HCT116 (cell line): Measurements from ENCODE around the gene CTIF. TPM values are rescaled to one million over a fixed set of nuclear protein-coding genes. Genes with fewer than 3 reads are reported as not detected.

ENCODE experiments used
- ATAC-seq: fragments of 200-7000 bp; cut with Tn5 transposase; 2 replicates; pipeline ENCODE4 v1.9.1; 2020; ENCODE audit warnings: mild to moderate bottlenecking, moderate library complexity
- BruUV-seq: library from RNA; stranded (reverse); fragments of 400-500 nt; replicated peaks from 2 replicates; lab custom pipeline; 2021; lab: Mats Ljungman, UMichigan
- CTCF ChIA-PET: fragments of 300-600 bp; sonication (Branson Sonifier 250); formaldehyde crosslinking; loops from one replicate; lab custom pipeline; 2021; ENCODE audit warnings: antibody characterized with exemption; lab: Charles Lee
- POLR2A ChIA-PET: fragments of 300-600, 350-600 bp; sonication (Branson Sonifier 250); formaldehyde crosslinking; loops from one replicate; lab custom pipeline; 2021; ENCODE audit warnings: antibody characterized with exemption; lab: Charles Lee
- RAD21 ChIA-PET, 2 experiments: fragments of 300-600 bp; sonication (Branson Sonifier 250); formaldehyde crosslinking; loops; one replicate each; lab custom pipeline; 2023; ENCODE audit warnings: low total read pairs in 2 of 2; ENCODE audit not compliant: uncharacterized antibody in 2 of 2, unreplicated experiment in 2 of 2, low non-redundant PET in 1 of 2; lab: Charles Lee
- DNase-seq: peaks from one replicate; pipeline ENCODE4 v3.0.0-alpha.2; 2010; ENCODE audit warnings: low read depth, low spot score
- H2AFZ ChIP-seq: fragments of 200-600 bp; shearing (Covaris generic), sonication (generic); 2 replicates; pipeline ENCODE4 v1.6.1; 2017; ENCODE audit warnings: low read depth, mixed run types, mixed read lengths, antibody characterized with exemption, low read length; ENCODE audit not compliant: poor library complexity, severe bottlenecking
- H3K27ac ChIP-seq: 2 replicates; pipeline ENCODE4 v1.5.1; 2012; ENCODE audit warnings: low read depth, low read length
- H3K27me3 ChIP-seq: fragments of 200-600 bp; sonication (generic); 2 replicates; pipeline ENCODE4 v1.6.1; 2016; ENCODE audit warnings: mixed run types, low read length, mixed read lengths; ENCODE audit not compliant: insufficient read depth
- H3K36me3 ChIP-seq, 2 experiments: fragments of 200-500 bp in 1 of 2; fragments of 200-600 bp in 1 of 2; sonication (Bioruptor generic) in 1 of 2; sonication (generic) in 1 of 2; 2 replicates each; pipeline versions ENCODE4 v1.5.1 to v1.6.1; 2014 to 2016; ENCODE audit warnings: low read length in 2 of 2, inconsistent platforms in 1 of 2, mixed read lengths in 1 of 2, mixed run types in 1 of 2; ENCODE audit not compliant: insufficient read depth in 2 of 2, control insufficient read depth in 1 of 2
- H3K4me1 ChIP-seq, 2 experiments: fragments of 200-600 bp in 1 of 2; sonication (generic) in 1 of 2; 2 replicates each; pipeline versions ENCODE4 v1.5.1 to v1.6.1; 2012 to 2017; ENCODE audit warnings: low read length in 2 of 2, inconsistent platforms in 1 of 2, mild to moderate bottlenecking in 1 of 2, mixed read lengths in 1 of 2, mixed run types in 1 of 2, moderate library complexity in 1 of 2; ENCODE audit not compliant: insufficient read depth in 2 of 2, control insufficient read depth in 1 of 2
- H3K4me2 ChIP-seq: fragments of 200-600 bp; sonication (generic); 2 replicates; pipeline ENCODE4 v1.6.1; 2017; ENCODE audit warnings: mixed run types, low read length, mixed read lengths
- H3K4me3 ChIP-seq, 2 experiments: fragments of 200-600 bp in 1 of 2; sonication (generic) in 1 of 2; replicated peaks in 1 of 2; 2 replicates each; pipeline ENCODE4 v1.5.1; 2011 to 2016; ENCODE audit warnings: low read length in 2 of 2, control low read depth in 1 of 2, low read depth in 1 of 2, mild to moderate bottlenecking in 1 of 2, mixed read lengths in 1 of 2, mixed run types in 1 of 2
- H3K79me2 ChIP-seq: fragments of 200-600 bp; sonication (generic); 2 replicates; pipeline ENCODE4 v1.6.1; 2017; ENCODE audit warnings: mild to moderate bottlenecking, mixed run types, low read length, moderate library complexity, mixed read lengths; ENCODE audit not compliant: insufficient read depth
- H3K9ac ChIP-seq: fragments of 200-600 bp; sonication (generic); 2 replicates; pipeline ENCODE4 v1.6.1; 2016; ENCODE audit warnings: low read length, mixed read lengths
- H3K9me2 ChIP-seq: fragments of 200-600 bp; sonication (generic), shearing (Covaris generic); 2 replicates; pipeline ENCODE4 v1.6.1; 2017; ENCODE audit warnings: mixed run types, mild to moderate bottlenecking, moderate library complexity; ENCODE audit not compliant: insufficient read depth
- H3K9me3 ChIP-seq, 2 experiments: fragments of 200-500 bp in 1 of 2; fragments of 200-600 bp in 1 of 2; sonication (Bioruptor generic) in 1 of 2; sonication (generic) in 1 of 2; 2 replicates each; pipeline ENCODE4 v1.6.1; 2014 to 2017; ENCODE audit warnings: low read length in 2 of 2, mixed read lengths in 2 of 2, inconsistent platforms in 1 of 2, low read depth in 1 of 2, mild to moderate bottlenecking in 1 of 2, mixed run types in 1 of 2, moderate library complexity in 1 of 2; ENCODE audit not compliant: control insufficient read depth in 1 of 2, insufficient read depth in 1 of 2
- H4K20me1 ChIP-seq: fragments of 200-600 bp; sonication (generic), shearing (Covaris generic); 2 replicates; pipeline ENCODE4 v1.6.1; 2017; ENCODE audit warnings: mixed run types, mild to moderate bottlenecking, moderate library complexity; ENCODE audit not compliant: insufficient read depth
- CBX3 ChIP-seq: IDR thresholded peaks from 2 replicates; pipeline ENCODE4 v1.6.1; 2012; ENCODE audit warnings: low read depth
- CEBPB ChIP-seq: IDR thresholded peaks from 2 replicates; pipeline ENCODE4 v1.6.1; 2012; ENCODE audit warnings: low read depth
- CTCF ChIP-seq, 3 experiments: fragments of 200-600 bp in 1 of 3; sonication (generic) in 1 of 3; IDR thresholded peaks in 2 of 3; conservative IDR thresholded peaks in 1 of 3; 2 replicates each; pipeline ENCODE4 v1.5.1; 2012 to 2017; ENCODE audit warnings: low read depth in 2 of 3, low read length in 2 of 3, antibody characterized with exemption in 1 of 3, borderline replicate concordance in 1 of 3, control low read depth in 1 of 3, mild to moderate bottlenecking in 1 of 3, mixed read lengths in 1 of 3, mixed run types in 1 of 3, moderate library complexity in 1 of 3; ENCODE audit not compliant: insufficient read depth in 1 of 3
- EGR1 ChIP-seq: IDR thresholded peaks from 2 replicates; pipeline ENCODE4 v1.6.1; 2012; ENCODE audit warnings: low read depth
- ELF1 ChIP-seq: IDR thresholded peaks from 2 replicates; pipeline ENCODE4 v1.6.1; 2012; ENCODE audit warnings: low read depth, borderline replicate concordance
- EZH2 ChIP-seq: fragments of 200-600 bp; sonication (generic); IDR thresholded peaks from 2 replicates; pipeline ENCODE4 v1.6.1; 2017; ENCODE audit warnings: antibody characterized with exemption, mixed run types
- EZH2phosphoT487 ChIP-seq: fragments of 200-600 bp; IDR thresholded peaks from 2 replicates; pipeline ENCODE4 v1.6.1; 2018; ENCODE audit warnings: antibody characterized with exemption, borderline replicate concordance
- FOSL1 ChIP-seq: IDR thresholded peaks from 2 replicates; pipeline ENCODE4 v1.6.1; 2012; ENCODE audit warnings: low read depth
- JUND ChIP-seq: IDR thresholded peaks from 2 replicates; pipeline ENCODE4 v1.6.1; 2012
- MAX ChIP-seq: IDR thresholded peaks from 2 replicates; pipeline ENCODE4 v1.6.1; 2012
- SIN3A ChIP-seq: IDR thresholded peaks from 2 replicates; pipeline ENCODE4 v1.6.1; 2012; ENCODE audit warnings: low read depth
- SP1 ChIP-seq: IDR thresholded peaks from 2 replicates; pipeline ENCODE4 v1.6.1; 2012; ENCODE audit warnings: low read depth
- SRF ChIP-seq: IDR thresholded peaks from 2 replicates; pipeline ENCODE4 v1.6.1; 2012; ENCODE audit warnings: low read depth
- TCF7L2 ChIP-seq: IDR thresholded peaks from 2 replicates; pipeline ENCODE4 v1.7.0; 2011; ENCODE audit warnings: borderline replicate concordance, inconsistent platforms; ENCODE audit not compliant: insufficient read depth, insufficient read length; ENCODE audit errors: extremely low read depth
- YY1 ChIP-seq: IDR thresholded peaks from 2 replicates; pipeline ENCODE4 v1.6.1; 2011; ENCODE audit warnings: low read length, low read depth, moderate library complexity, mild to moderate bottlenecking; ENCODE audit not compliant: insufficient replicate concordance; ENCODE audit errors: extremely low read depth
- ZBTB33 ChIP-seq: IDR thresholded peaks from 2 replicates; pipeline ENCODE4 v1.6.1; 2011; ENCODE audit warnings: mild to moderate bottlenecking, low read length, moderate library complexity; ENCODE audit not compliant: insufficient replicate concordance; ENCODE audit errors: extremely low read depth
- ZNF274 ChIP-seq: fragments of 200-500 bp; sonication (Bioruptor generic); IDR thresholded peaks from 2 replicates; pipeline ENCODE4 v1.6.1; 2014; ENCODE audit warnings: mild to moderate bottlenecking, low read depth, low read length, inconsistent platforms
- intact Hi-C: fragments of 100-400 bp; cut with micrococcal nuclease; formaldehyde crosslinking; loops from 2 replicates; pipeline ENCODE4 v1.10.0; 2022
- total RNA-seq: library from RNA; stranded (reverse); gene quantifications from one replicate; pipeline ENCODE4 v1.2.1, GENCODE V29; 2021; ENCODE audit not compliant: unreplicated experiment

The CTIF gene
- total RNA-seq, 1 experiment from 2014 or later, result 19.7 TPM

GRCh38 chr18:48852794-48853193 lies 314.0 kb downstream of the CTIF start:
- intact Hi-C loops, result no loop called here
- ChIA-PET POLR2A (no interaction called here), CTCF (no interaction called here), RAD21 (no interaction called here)
- H3K4me1 ChIP-seq, result peaks cover 3 to 19% of the 10 kb centered on the region in 2 experiments; a peak in 3 of 4 replicates
- H3K79me2 ChIP-seq, result no peaks in the 10 kb centered on the region
- H2AFZ ChIP-seq, result no peak overlapping the region
- BruUV-seq, result no TSS peak
- H3K27ac ChIP-seq, result no peak overlapping the region
- no peak overlapping the region for H3K9ac ChIP-seq
- no peaks in the 10 kb centered on the region for H3K36me3 ChIP-seq
- no peaks in the 10 kb centered on the region for H3K27me3 ChIP-seq
- no peak for TF ChIP-seq SP1
- TF ChIP-seq FOSL1, result no peak
- no peak for TF ChIP-seq MAX
- no peak for TF ChIP-seq ZBTB33
- TF ChIP-seq JUND, result no peak
- no peak for TF ChIP-seq SRF
- TF ChIP-seq ZNF274, result no peak
- TF ChIP-seq CEBPB, result no peak
- TF ChIP-seq CTCF (IDR thresholded peaks at IDR 0.05 in 2 of 3, conservative IDR thresholded peaks at IDR 0.05 in 1 of 3; ENCODE audit: borderline replicate concordance in 1 of 3, insufficient read depth in 1 of 3, low read depth in 2 of 3, low read length in 2 of 3), result no peak
- no peak for TF ChIP-seq ELF1
- no peak for TF ChIP-seq YY1
- no peak for TF ChIP-seq EZH2phosphoT487
- no peak for TF ChIP-seq TCF7L2
- TF ChIP-seq EGR1, result no peak
- no peak for TF ChIP-seq CBX3
- TF ChIP-seq EZH2, result no peak
- no peak for TF ChIP-seq SIN3A
- ATAC-seq (no peak), DNase-seq (no peak)
- H3K9me2 ChIP-seq, result no peaks in the 10 kb centered on the region
- no peaks in the 10 kb centered on the region for H4K20me1 ChIP-seq
- no peaks in the 10 kb centered on the region for H3K9me3 ChIP-seq
- no peak overlapping the region for H3K4me2 ChIP-seq
- H3K4me3 ChIP-seq, result no peak overlapping the region
